GM18951 (cell line): ENCODE data around the gene TMEM31.
"Not testable (repeated sequence)": the region's sequence is repeated elsewhere in the genome, so short reads cannot be mapped to it uniquely, and the experiment has no call there.

Experiments used
- POLR2A ChIP-seq: IDR thresholded peaks from 4 replicates; pipeline ENCODE4 v1.6.1; 2011; ENCODE audit warnings: mild to moderate bottlenecking; ENCODE audit not compliant: insufficient read length, insufficient read depth; ENCODE audit errors: extremely low read depth
- in situ Hi-C: fragments of 300-500 bp; cut with MboI; formaldehyde crosslinking; loops from one replicate; pipeline ENCODE4 v1.12.0; 2022; ENCODE audit warnings: low sequenced_read_pairs, mixed read lengths, inconsistent platforms; ENCODE audit not compliant: unreplicated experiment

Gene TMEM31

GRCh38 chrX:103733017-103733416 is 22.3 kb downstream of the TMEM31 start:
- in situ Hi-C loops: no loop called here
- no peak for TF ChIP-seq POLR2A

DNA sequence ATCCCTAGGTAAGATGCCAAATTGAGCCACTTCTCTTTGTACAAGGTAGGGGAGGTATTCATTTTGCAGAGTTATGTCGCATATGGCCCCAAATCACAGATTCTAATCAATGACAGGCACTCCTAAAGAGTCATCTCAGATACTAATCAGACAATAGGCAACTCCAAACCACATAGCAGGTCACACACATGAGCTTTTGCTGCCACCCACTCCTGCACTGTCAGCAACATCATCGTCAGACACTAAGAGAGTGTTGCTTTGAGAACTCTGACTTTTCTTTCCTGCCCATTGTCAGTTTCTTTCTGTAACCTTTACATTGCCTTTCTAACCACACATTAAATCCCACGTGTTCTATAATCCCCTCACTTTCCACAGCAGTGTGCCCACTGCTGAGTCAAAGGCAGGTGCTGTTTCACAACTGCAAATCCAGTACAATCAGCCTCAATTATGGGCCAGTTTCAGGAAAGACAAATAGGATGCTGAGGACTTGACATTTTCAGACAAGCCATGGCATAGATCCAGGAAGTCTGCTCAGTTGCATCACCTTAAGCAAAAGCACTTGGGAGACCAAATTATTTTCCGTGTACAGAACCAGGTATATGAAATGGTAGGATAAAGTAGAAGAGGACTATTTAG is 23.5 kb downstream of the TMEM31 start:
- in situ Hi-C loops: no loop called here
- TF ChIP-seq POLR2A: no peak

DNA sequence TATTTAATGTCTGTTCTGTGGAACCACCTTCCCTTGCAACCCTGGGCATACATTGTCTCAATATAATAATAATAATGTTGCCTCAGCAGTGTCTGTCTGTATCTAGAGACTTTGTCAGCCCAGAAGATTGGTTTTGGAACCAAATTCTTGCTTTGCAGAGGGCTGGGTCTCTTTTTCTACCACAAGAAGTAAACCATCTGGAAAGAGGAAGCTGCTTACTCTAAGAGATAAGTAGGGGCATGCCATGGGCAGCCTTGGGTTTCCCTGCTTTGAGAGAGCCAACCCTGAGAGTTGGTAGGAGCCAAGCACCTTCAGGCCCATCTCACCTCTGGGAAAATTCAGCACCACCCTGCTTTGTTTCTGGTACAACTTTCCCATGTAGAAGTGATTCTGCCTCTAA is 27.0 kb downstream of the TMEM31 start:
- in situ Hi-C loops: no loop called here
- TF ChIP-seq POLR2A: no peak

GRCh38 chrX:103739421-103739820 is 28.7 kb downstream of the TMEM31 start:
- TF ChIP-seq POLR2A: no peak

DNA sequence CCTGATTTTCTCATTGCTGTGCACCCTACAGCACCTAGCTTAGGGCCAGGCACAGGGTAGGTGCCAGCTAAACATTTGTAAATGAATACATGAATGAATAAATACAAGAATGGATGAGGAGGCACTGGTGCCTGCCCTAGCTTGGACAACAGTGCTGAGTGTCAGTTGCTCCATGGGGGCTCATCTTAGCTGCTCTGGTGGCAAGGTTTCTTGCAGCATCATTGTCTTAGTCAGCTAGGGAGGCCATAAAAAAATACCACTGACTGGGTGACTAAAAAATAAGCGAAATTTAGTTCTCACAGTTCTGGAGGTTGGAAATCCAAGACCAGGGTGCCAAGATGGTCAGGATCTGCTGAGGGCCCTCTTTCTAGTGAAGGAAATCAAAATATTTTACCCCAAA is 31.2 kb downstream of the TMEM31 start:
- TF ChIP-seq POLR2A: no peak
- in situ Hi-C loops: no loop called here

More at GRCh38 chrX:103739421-103739820, 28.7 kb downstream of the TMEM31 start:
- in situ Hi-C loops: no loop called here

DNA sequence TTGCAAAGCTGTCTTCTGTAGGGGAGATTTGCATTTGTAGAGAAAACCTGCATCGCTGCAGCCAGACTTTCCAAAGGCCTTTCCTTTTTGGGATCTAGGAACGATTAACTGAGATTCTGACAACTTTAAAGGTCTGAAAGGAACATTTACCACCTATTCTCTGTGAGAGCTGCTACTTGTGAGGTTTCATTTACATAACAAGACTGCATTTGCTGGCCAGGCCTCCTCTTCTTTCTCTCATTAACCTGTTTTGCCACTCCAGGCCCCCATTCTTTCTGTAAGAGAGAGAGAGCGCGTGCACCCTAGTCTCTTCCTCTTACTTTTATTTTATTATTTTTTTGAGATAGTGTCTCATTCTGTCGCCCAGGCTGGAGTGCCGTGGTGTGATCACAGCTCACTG is 31.6 kb downstream of the TMEM31 start:
- in situ Hi-C loops: no loop called here
- no peak for TF ChIP-seq POLR2A

GRCh38 chrX:103747163-103747562 is 36.5 kb downstream of the TMEM31 start:
- in situ Hi-C loops: no loop called here

GRCh38 chrX:103754401-103754800 is 43.7 kb downstream of the TMEM31 start:
- no peak for TF ChIP-seq POLR2A

More at GRCh38 chrX:103747163-103747562, 36.5 kb downstream of the TMEM31 start:
- TF ChIP-seq POLR2A: no peak

DNA sequence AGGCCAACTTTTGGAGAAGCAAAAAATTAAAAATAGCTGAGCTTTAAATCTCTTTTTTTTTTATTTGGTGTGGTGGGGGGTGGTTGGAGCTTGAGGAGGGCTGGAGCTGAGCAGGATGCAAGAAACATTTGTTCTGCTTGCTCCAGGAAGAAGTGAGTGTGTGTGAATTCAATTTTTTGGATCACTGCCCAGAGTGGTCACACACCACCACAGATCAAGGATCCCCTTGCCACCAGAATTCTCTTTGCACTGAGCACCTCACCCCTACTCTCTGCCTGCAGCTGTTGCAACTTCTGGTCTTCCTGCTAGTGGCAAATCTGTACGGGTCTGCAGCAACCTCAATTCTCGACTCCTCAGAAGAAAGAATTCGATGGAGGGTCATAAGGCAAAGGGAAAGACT is 46.0 kb downstream of the TMEM31 start:
- in situ Hi-C loops: no loop called here
- TF ChIP-seq POLR2A: no peak

More at GRCh38 chrX:103754401-103754800, 43.7 kb downstream of the TMEM31 start:
- in situ Hi-C loops: no loop called here

DNA sequence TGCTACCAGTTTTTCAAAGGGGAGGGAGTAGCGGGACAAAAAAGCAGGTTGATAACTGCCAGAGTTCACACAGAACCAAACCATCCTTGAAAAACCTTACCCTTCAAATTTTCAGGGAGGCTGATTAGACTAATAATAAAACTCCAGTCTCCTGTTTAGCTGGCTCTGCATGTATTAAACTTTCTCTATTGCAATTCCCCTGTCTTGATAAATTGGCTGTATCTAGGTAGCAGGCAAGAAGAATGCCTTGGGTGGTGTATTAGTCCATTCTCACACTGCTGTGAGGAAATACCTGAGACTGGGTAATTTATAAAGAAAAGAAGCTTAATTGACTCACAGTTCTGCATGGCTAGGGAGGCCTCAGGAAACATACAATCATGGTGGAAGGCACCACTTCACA is 47.8 kb downstream of the TMEM31 start:
- no peak for TF ChIP-seq POLR2A
- in situ Hi-C loops: no loop called here

DNA sequence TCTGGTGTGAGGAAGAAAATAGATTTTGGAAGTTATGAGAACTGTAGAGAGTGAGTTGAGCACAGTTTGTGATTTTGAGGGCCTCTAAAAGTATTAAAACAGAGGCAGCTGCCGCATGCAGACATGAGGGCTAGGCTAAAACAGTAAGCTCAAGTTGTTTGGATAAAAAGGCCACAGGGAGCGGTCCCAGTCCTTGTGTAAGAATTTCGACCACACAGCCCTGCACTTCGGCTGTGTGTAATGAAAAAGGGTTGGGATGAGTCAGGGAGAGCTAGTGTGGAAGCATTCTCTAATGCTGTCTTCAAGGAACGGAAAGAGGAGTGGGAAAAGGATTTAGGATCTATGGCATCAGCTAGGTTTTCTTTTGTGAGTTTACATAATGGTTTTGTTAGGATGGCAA is 52.8 kb downstream of the TMEM31 start:
- in situ Hi-C loops: not testable (repeated sequence)
